ENCODE data around the gene SIRPG. TPM values are rescaled to one million over a fixed set of nuclear protein-coding genes. Genes with fewer than 3 reads are reported as not detected.

The SIRPG gene
- total and polyA plus RNA-seq, 10 donors, result 5.1 to 13.6 (median 9.0) TPM

DNA sequence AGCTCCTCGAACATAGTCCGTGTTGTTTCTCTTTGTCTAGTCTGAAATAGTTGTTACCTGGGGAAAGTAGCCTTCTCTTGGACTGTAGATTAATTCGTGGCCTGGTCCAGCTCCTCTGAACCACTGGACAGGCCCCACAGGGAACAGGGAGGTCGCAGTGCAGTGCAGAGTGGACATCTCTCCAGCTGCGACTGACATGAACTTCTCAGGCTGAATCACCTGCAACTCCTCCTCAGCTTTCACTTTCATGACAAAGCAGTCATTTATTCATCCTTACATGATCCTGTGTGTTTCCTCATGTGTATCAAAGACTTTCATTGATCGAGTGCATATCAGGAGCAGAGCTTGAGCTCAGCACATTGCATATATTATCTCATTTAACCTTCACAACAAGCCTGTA lies 19.1 kb upstream of the SIRPG start:
- Histone ChIP-seq H3K9me3 (peaks cover 0 to 3% (median 0%) of the 10 kb centered on the region in 8 donors), H3K36me3 (no peaks in the 10 kb centered on the region), H3K27me3 (replicated peaks in 1 of 7) (peaks cover 0 to 5% (median 0%) of the 10 kb centered on the region in 7 donors), H3K27ac (no peak overlapping the region), H3K4me1 (peaks cover 0 to 59% (median 14%) of the 10 kb centered on the region in 6 donors), H3K4me3 (no peak overlapping the region)
- 72 to 80% (median 75%) methylated on average over 6 of the region's 6 CpGs for WGBS, 5 donors
- no peak for TF ChIP-seq POLR2AphosphoS5 (IDR thresholded peaks at IDR 0.05)
- TF ChIP-seq, protein P1, sequence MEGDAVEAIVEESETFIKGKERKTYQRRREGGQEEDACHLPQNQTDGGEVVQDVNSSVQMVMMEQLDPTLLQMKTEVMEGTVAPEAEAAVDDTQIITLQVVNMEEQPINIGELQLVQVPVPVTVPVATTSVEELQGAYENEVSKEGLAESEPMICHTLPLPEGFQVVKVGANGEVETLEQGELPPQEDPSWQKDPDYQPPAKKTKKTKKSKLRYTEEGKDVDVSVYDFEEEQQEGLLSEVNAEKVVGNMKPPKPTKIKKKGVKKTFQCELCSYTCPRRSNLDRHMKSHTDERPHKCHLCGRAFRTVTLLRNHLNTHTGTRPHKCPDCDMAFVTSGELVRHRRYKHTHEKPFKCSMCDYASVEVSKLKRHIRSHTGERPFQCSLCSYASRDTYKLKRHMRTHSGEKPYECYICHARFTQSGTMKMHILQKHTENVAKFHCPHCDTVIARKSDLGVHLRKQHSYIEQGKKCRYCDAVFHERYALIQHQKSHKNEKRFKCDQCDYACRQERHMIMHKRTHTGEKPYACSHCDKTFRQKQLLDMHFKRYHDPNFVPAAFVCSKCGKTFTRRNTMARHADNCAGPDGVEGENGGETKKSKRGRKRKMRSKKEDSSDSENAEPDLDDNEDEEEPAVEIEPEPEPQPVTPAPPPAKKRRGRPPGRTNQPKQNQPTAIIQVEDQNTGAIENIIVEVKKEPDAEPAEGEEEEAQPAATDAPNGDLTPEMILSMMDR (IDR thresholded peaks at IDR 0.05 in 8 of 11, conservative IDR thresholded peaks at IDR 0.05 in 3 of 11), result no peak
- no peak for TF ChIP-seq POLR2A (IDR thresholded peaks at IDR 0.05)
- no peak for DNase-seq
- intact Hi-C loops (cut with DNase I; ENCODE audit: low total_unique reads), result no loop called here

DNA sequence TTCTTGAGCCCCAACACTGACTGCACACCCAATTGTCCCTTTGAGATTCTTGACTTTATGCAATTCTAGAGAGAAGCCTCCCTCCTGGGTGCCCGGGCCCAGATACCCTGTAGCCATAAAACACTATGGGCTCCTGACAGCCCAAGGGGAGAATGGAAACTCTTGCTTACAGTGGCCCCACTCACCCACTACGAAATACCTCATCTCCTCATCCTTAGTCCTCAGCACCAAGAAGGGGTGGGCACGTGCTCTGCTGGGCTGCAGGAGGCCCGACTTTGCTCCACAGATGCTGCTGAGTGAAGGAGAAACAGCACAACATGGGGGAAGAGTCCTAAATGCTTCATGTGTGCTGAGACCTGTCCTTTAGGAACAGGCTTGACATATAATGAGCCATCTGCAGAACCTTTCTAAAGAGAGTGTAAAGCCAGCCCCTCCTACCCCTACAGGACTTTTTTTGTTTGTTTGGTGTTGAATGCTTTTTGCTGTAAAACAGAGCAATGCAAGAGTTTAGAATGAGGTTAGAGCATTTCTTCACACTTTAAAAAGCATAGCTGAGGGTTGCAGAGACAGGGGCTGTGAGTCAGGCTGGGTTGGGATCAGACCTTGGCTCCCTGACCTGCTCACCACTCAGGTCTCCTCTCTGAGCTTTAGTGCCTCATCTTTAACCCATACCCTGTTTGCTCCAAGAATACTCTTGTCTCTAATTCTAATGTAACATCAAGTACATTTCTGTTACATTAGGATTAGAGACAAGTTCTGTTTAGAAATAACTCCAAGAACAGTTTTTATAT lies 17.6 kb upstream of the SIRPG start:
- Histone ChIP-seq H3K27me3 (replicated peaks in 1 of 7) (peaks cover 0 to 5% (median 0%) of the 10 kb centered on the region in 7 donors), H3K9me3 (no peaks in the 10 kb centered on the region), H3K4me1 (peaks cover 0 to 50% (median 14%) of the 10 kb centered on the region in 6 donors), H3K36me3 (no peaks in the 10 kb centered on the region), H3K27ac (peak overlapping the region in 6 of 8 donors; percentile 14 to 76 (median 60)), H3K4me3 (no peak overlapping the region)
- DNase-seq, result no peak
- WGBS, 5 donors, result 81 to 90% (median 83%) methylated on average over 4 of the region's 4 CpGs
- TF ChIP-seq POLR2AphosphoS5 (IDR thresholded peaks at IDR 0.05) (no peak), POLR2A (IDR thresholded peaks at IDR 0.05) (no peak)
- TF ChIP-seq, protein P1 (IDR thresholded peaks at IDR 0.05 in 8 of 11, conservative IDR thresholded peaks at IDR 0.05 in 3 of 11), result no peak
- intact Hi-C loops (cut with DNase I; ENCODE audit: low total_unique reads), result no loop called here

DNA sequence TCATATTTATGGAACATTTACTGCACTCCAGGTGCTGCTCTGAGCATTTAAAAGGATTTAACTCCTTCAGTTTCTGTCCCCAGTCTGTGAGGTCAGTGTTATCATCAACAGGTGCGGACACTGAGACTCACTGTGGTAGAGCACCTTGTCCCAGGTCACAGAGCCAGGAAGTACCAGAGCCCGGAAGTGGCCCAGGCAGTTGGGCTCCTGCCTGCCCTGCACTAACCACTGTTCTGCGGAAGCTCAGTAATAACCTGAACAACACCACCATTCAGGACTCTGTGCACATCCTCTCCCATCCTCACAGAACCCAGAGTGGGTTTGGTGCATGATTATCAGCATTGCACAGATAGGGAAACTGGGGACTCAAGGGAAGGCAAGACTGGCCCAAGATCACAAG lies 16.8 kb upstream of the SIRPG start:
- H3K4me3 ChIP-seq, result no peak overlapping the region
- no peaks in the 10 kb centered on the region for H3K36me3 ChIP-seq
- peak; percentile 85 for DNase-seq
- 76 to 97% (median 85%) methylated on average over 3 of the region's 3 CpGs for WGBS, 5 donors
- no peaks in the 10 kb centered on the region for H3K9me3 ChIP-seq
- TF ChIP-seq POLR2AphosphoS5 (IDR thresholded peaks at IDR 0.05) (peak in 2 of 3 donors; percentile 48 to 63), POLR2A (IDR thresholded peaks at IDR 0.05) (no peak)
- H3K4me1 ChIP-seq, result peaks cover 0 to 50% (median 14%) of the 10 kb centered on the region in 6 donors
- peaks cover 0 to 8% (median 0%) of the 10 kb centered on the region in 7 donors for H3K27me3 ChIP-seq (replicated peaks in 1 of 7)
- H3K27ac ChIP-seq, result peak overlapping the region in 5 of 8 donors; percentile 44 to 76 (median 68)
- intact Hi-C loops (cut with DNase I; ENCODE audit: low total_unique reads), result no loop called here

DNA sequence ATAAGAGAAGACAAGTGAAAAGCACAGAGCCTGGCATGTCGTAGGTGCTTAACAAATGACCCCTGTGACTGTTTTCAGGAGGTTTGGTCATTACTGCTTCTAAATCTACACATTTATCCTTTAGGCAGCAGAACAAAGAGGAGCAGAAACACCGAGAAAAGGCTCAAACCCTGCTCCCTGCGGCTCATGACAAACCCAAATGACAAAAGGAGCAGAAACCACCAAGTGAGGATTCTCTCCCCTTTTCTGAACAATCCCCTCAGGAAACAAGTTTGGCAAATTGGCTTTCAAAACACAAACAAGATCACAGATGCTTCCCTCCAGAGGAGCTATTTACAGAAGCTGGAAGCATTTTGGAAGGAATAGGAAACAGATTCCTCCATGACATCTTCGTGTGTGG lies 15.8 kb upstream of the SIRPG start:
- peaks cover 0 to 50% (median 14%) of the 10 kb centered on the region in 6 donors for H3K4me1 ChIP-seq
- TF ChIP-seq, protein P1 (IDR thresholded peaks at IDR 0.05 in 8 of 11, conservative IDR thresholded peaks at IDR 0.05 in 3 of 11), result no peak
- TF ChIP-seq POLR2AphosphoS5 (IDR thresholded peaks at IDR 0.05) (no peak), POLR2A (IDR thresholded peaks at IDR 0.05) (no peak)
- H3K36me3 ChIP-seq, result no peaks in the 10 kb centered on the region
- peak overlapping the region in 6 of 8 donors; percentile 16 to 76 (median 60) for H3K27ac ChIP-seq
- intact Hi-C loops (cut with DNase I; ENCODE audit: low total_unique reads), result no loop called here
- H3K27me3 ChIP-seq (replicated peaks in 1 of 7), result peaks cover 0 to 8% (median 0%) of the 10 kb centered on the region in 7 donors
- H3K4me3 ChIP-seq, result no peak overlapping the region
- DNase-seq, result no peak
- H3K9me3 ChIP-seq, result no peaks in the 10 kb centered on the region
- WGBS, 5 donors, result 67 to 73% (median 69%) methylated on average over 4 of the region's 4 CpGs
